Ishikawa (cell line): Measurements from ENCODE around the gene CNTN4.

ENCODE experiments used
- CEBPB ChIP-seq: IDR thresholded peaks from 2 replicates; pipeline ENCODE4 v1.6.1; 2012
- CREB1 ChIP-seq: IDR thresholded peaks from 2 replicates; pipeline ENCODE4 v1.6.1; 2012; ENCODE audit warnings: low read depth
- EGR1 ChIP-seq: IDR thresholded peaks from 2 replicates; pipeline ENCODE4 v1.6.1; 2012
- EP300 ChIP-seq: IDR thresholded peaks from 2 replicates; pipeline ENCODE4 v1.6.1; 2012; ENCODE audit warnings: borderline replicate concordance
- FOXM1 ChIP-seq: IDR thresholded peaks from 2 replicates; pipeline ENCODE4 v1.6.1; 2012; ENCODE audit warnings: low read depth, borderline replicate concordance
- NFIC ChIP-seq: IDR thresholded peaks from 2 replicates; pipeline ENCODE4 v1.6.1; 2012
- RAD21 ChIP-seq: IDR thresholded peaks from 2 replicates; pipeline ENCODE4 v1.6.1; 2012; ENCODE audit warnings: low read depth
- TAF1 ChIP-seq: IDR thresholded peaks from 2 replicates; pipeline ENCODE4 v1.6.1; 2012; ENCODE audit warnings: low read depth, mild to moderate bottlenecking
- TCF12 ChIP-seq: IDR thresholded peaks from 2 replicates; pipeline ENCODE4 v1.6.1; 2012; ENCODE audit warnings: low read depth
- TEAD4 ChIP-seq: IDR thresholded peaks from 2 replicates; pipeline ENCODE4 v1.6.1; 2012
- YY1 ChIP-seq: IDR thresholded peaks from 2 replicates; pipeline ENCODE4 v1.6.1; 2012; ENCODE audit warnings: low read depth
- ZBTB7A ChIP-seq: IDR thresholded peaks from 2 replicates; pipeline ENCODE4 v1.6.1; 2012; ENCODE audit warnings: low read depth
- TF ChIP-seq, protein P1 (sequence below): IDR thresholded peaks from 2 replicates; pipeline ENCODE4 v1.6.1; 2012
- TF ChIP-seq, protein P2 (sequence below): IDR thresholded peaks from 2 replicates; pipeline ENCODE4 v1.6.1; 2012; ENCODE audit warnings: low read depth, mild to moderate bottlenecking
- TF ChIP-seq, protein P3 (sequence below): IDR thresholded peaks from 2 replicates; pipeline ENCODE4 v1.6.1; 2012

The CNTN4 gene

DNA sequence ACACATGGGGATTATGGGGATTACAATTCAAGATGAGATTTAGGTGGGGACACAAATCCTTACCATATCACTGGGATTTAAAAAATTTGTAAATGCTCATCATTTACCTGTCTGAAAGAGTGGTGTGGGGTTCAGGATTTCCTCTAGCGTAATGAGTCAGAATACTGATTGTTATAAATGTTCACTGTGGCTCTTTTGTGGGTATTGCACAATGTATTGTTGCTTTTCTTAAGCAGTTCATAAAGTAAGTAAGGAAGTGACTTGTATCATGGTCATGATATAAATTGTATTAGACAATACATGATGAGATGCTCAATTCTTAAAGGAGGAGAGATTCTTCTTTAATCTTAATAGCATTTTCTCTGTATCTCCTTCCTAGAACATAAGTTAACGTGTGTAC is 262.1 kb downstream of the CNTN4 start:
- TF ChIP-seq, protein P1, sequence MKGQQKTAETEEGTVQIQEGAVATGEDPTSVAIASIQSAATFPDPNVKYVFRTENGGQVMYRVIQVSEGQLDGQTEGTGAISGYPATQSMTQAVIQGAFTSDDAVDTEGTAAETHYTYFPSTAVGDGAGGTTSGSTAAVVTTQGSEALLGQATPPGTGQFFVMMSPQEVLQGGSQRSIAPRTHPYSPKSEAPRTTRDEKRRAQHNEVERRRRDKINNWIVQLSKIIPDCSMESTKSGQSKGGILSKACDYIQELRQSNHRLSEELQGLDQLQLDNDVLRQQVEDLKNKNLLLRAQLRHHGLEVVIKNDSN: no peak
- no peak for TF ChIP-seq TCF12
- TF ChIP-seq YY1: no peak

DNA sequence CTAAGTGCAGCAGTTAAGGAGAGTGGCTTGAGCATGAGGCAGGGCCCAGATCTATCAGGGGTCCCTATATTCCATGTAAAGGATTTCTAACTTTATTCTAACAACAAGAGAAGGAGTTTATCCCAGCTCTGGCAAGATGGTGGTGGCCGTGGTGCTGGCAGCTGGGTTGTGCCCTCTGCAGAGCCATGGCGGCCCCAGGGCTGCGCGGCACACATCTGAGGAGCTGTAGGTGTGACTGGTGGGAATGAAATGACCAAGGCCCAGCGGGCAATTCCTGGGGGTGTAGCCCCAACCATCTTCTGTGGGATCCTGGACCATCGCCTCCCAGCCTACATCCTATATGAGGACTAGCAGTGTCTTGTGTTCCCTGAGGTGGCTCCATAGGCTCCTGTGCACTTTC is 263.5 kb downstream of the CNTN4 start:
- TF ChIP-seq NFIC (no peak), EGR1 (no peak), TAF1 (no peak), CEBPB (no peak), CREB1 (no peak), FOXM1 (no peak), TEAD4 (no peak), RAD21 (no peak), EP300 (no peak), YY1 (no peak), ZBTB7A (no peak), TCF12 (no peak)
- TF ChIP-seq, protein P2, sequence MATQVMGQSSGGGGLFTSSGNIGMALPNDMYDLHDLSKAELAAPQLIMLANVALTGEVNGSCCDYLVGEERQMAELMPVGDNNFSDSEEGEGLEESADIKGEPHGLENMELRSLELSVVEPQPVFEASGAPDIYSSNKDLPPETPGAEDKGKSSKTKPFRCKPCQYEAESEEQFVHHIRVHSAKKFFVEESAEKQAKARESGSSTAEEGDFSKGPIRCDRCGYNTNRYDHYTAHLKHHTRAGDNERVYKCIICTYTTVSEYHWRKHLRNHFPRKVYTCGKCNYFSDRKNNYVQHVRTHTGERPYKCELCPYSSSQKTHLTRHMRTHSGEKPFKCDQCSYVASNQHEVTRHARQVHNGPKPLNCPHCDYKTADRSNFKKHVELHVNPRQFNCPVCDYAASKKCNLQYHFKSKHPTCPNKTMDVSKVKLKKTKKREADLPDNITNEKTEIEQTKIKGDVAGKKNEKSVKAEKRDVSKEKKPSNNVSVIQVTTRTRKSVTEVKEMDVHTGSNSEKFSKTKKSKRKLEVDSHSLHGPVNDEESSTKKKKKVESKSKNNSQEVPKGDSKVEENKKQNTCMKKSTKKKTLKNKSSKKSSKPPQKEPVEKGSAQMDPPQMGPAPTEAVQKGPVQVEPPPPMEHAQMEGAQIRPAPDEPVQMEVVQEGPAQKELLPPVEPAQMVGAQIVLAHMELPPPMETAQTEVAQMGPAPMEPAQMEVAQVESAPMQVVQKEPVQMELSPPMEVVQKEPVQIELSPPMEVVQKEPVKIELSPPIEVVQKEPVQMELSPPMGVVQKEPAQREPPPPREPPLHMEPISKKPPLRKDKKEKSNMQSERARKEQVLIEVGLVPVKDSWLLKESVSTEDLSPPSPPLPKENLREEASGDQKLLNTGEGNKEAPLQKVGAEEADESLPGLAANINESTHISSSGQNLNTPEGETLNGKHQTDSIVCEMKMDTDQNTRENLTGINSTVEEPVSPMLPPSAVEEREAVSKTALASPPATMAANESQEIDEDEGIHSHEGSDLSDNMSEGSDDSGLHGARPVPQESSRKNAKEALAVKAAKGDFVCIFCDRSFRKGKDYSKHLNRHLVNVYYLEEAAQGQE: no peak
- TF ChIP-seq, protein P1: no peak
- TF ChIP-seq, protein P3, sequence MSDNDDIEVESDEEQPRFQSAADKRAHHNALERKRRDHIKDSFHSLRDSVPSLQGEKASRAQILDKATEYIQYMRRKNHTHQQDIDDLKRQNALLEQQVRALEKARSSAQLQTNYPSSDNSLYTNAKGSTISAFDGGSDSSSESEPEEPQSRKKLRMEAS: no peak

DNA sequence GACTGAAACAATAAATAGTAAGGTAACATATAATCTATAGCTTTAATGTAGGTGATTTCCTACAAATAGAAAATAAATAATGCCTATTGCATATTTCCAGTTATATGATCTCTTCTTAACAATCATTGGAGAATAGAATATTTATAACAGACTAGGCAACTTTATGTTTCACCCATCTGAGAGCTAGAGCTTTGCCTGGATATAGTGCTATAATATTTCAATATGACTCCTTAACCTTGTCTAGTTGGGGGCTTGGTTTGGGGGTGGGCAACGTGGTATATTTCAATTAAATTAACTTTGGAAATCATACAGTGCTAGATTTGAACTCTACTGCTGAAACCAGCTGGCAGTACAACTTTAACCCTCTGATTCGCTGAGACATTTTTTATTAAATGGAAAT is 265.2 kb downstream of the CNTN4 start:
- TF ChIP-seq TAF1 (no peak), CEBPB (no peak)

DNA sequence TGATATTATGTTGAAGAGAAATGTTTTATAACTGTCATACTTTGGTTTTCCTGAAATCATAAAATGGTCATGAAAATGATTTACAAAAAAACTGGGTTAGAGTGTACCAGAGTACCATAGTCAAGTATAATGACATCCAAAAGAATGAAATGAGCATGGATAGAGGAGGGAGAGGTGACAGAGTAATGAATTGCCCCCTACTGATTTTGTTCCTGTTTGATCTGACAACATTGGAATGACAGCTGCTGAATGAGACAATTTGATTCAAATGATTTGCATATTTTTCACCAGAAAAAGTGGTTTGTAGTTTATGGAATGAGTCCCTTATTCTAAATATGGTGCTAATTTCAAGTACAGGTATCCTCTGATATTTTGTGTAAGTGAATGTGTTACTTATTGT is 271.7 kb downstream of the CNTN4 start:
- TF ChIP-seq, protein P3: no peak
- no peak for TF ChIP-seq YY1
- TF ChIP-seq ZBTB7A: no peak
- no peak for TF ChIP-seq TEAD4
- TF ChIP-seq EGR1: no peak
- no peak for TF ChIP-seq FOXM1

DNA sequence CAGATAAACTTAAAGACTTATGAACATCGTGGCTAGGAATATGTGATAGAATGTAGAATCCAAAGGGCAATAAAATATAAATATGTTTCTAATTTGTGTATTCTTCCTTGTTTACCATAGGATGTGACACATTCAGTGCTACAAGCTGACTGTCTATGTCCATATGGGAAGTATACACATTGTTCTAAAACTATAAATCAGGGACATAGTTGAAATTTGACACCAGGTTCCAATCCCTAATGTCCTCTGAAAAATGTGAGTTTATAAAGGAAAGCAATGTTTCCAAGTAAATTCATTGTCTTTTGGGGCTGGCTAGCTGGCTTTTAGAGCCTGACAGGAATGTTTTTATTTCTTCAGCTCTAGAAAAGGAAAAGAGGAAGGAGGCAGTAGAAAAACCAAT is 273.6 kb downstream of the CNTN4 start:
- TF ChIP-seq YY1: no peak
- TF ChIP-seq EP300: no peak
- TF ChIP-seq, protein P2: no peak
- TF ChIP-seq TAF1: no peak
- TF ChIP-seq ZBTB7A: no peak
- TF ChIP-seq EGR1: no peak
- no peak for TF ChIP-seq TEAD4
- TF ChIP-seq, protein P1: no peak
- no peak for TF ChIP-seq TCF12

DNA sequence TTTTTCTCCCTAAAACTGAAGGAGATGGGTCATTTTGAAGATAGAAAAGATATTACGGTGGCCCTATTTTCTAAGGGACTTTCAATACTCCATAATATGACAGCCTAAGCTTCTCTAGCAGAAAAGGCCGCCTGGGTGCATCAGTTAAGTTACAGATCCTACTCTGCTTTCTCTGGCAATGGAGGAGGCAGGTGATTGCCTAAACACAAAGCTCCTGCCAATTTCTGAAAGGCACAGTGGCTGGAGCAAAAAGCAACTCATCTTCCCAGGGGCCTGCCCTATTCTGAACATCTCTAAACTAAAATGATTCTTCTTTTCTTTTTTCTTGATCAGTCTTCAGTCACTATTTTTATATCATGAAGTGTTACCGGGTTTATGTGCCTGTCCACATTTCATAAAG is 276.7 kb downstream of the CNTN4 start:
- TF ChIP-seq TCF12: no peak

DNA sequence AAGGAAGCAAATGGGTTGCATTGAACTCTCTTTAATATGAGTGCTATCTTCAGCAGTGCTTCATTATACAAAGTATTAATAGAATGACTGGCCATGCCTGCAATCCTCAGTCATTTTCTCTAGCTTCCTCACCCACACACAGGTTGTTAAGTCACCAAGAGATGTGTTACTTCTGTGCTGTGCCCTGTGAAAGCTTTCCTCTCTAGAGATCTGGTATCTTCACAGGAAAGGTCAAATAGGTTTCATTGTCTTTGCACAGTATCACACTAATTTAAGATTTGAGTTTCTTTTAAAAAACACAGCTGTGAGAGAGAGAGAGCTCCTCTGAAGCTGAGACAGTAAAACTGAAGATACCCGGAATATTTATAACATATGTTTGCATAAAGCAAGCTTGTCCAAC is 278.6 kb downstream of the CNTN4 start:
- TF ChIP-seq, protein P3: no peak
- TF ChIP-seq TAF1: no peak
- TF ChIP-seq EGR1: no peak
- TF ChIP-seq EP300: no peak
- no peak for TF ChIP-seq CREB1
- TF ChIP-seq CEBPB: no peak
- TF ChIP-seq YY1: no peak
- no peak for TF ChIP-seq ZBTB7A
- TF ChIP-seq, protein P1: no peak
- TF ChIP-seq, protein P2: no peak
- TF ChIP-seq TEAD4: no peak
- no peak for TF ChIP-seq FOXM1
- no peak for TF ChIP-seq RAD21
- TF ChIP-seq NFIC: no peak
- no peak for TF ChIP-seq TCF12
